HG03060 (cell line): ENCODE measurements around the gene LHFPL2.
"Not testable (repeated sequence)": the region's sequence is repeated elsewhere in the genome, so short reads cannot be mapped to it uniquely, and the experiment has no call there.

ENCODE experiments used
- ATAC-seq: cut with Tn5 transposase; IDR thresholded peaks from one replicate; pipeline ENCODE4 v1.9.1; 2021; ENCODE audit warnings: low read depth, moderate number of reproducible peaks; ENCODE audit not compliant: unreplicated experiment

The LHFPL2 gene

DNA sequence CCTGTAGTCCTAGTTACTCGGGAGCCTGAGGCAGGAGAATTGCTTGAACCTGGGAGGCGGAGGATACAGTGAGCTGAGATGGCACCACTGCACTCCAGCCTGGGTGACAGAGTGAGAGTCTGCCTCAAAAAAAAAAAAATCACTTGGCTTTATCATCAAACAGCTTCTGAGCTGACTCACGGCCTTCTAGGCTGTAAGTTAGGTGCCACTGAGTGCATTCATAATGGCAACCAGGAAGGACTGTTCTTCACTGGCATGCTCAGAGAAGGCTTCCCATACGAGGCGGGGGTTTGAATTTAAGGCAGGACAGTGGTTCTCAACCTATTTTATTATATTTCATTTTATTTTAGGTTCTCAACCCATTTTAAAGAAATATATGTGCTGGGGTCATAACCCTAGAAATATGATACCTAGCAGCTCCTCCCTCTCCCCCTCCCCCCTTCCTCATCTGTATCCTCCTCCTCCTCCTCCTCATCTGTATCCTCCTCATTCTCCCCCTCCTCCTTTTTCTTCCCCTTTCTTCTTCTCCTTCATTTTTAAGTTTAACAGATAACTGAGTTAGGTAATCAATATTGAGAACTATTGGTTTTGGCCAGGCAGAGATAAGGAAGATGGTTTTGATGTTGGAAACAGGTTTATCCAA, 19.0 kb upstream of the LHFPL2 start:
- no peak for ATAC-seq

- ATAC-seq: not testable (repeated sequence)
Measured at GRCh38 chr5:78666975-78667374, 18.4 kb upstream of the LHFPL2 start.

GRCh38 chr5:78666041-78666444, 17.5 kb upstream of the LHFPL2 start:
- no peak for ATAC-seq

DNA sequence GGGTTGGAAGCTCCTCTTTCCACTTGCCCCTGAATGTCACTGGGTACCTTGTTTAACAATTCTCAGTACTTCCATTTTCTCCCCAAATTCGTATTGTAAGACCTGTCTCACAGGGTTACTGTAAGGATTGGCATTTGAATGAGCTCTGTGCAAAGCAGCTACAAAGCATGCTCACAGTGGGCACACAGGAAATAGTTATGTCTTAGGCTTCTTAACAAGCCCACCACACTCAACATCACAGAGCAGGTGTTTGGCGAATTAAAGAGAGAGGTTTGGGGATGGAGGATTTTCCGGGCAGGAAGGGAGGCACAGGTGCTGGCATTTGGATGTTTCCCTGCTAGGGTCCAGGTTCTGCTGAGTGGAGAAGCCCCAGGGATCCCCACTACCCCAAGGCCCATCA, 17.0 kb upstream of the LHFPL2 start:
- no peak for ATAC-seq

DNA sequence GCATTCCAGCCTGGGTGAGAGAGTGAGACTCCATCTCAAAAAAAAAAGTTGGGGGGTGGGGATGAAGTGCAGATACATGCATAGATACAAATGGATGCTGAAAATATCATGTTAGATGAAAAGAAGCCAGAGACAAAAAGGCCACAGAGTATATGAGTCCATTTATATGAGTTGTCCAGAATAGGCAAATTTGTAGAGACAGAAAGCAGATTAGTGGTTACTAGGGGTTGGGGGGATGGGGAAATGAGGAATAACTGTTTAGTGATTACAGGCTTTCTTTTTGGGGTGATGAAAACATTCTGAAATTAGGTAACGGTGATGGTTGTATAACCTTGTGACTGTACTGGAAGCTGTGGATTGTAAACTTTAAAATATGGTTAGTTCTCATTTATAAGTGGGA, 13.8 kb upstream of the LHFPL2 start:
- no peak for ATAC-seq

GRCh38 chr5:78661691-78662090, 13.1 kb upstream of the LHFPL2 start:
- no peak for ATAC-seq

DNA sequence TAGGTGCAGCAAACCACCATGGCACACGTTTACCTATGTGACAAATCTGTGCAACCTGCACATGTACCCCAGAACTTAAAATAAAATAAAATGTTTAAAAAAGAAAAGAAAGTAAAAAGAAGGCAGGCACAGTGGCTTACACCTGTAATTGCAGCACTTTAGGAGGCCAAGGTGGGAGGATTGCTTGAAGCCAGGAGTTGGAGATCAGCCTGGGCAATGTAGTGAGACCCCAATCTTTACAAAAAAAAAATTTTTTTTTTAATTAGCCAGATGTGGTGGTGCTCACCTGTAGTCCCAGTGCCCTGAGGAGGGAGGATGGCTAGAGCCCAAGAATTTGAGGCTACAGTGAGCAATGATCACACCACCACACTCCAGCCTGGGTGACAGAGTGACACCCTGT, 12.5 kb upstream of the LHFPL2 start:
- no peak for ATAC-seq

GRCh38 chr5:78660401-78660800, 11.8 kb upstream of the LHFPL2 start:
- ATAC-seq: no peak

DNA sequence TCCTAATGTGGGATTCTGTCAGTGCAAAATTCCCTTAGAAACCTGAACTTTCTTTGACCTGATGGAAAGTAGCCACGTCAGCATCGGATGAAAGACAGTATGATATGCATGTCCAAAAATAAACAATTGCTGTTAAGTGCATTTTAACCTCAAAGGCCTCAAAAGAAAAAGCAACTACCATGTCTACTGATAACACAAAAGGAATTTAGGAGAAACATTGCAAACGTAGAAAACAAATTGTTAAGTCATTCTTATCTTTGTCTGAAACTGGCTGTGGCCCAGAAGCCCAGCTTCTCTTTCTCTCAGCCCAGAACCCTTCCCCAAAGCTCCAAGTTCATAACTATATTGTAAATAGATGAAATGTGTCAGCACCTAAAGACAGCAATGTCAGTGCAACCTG, 11.1 kb upstream of the LHFPL2 start:
- ATAC-seq: no peak

- no peak for ATAC-seq
Measured at GRCh38 chr5:78659114-78659513, 10.5 kb upstream of the LHFPL2 start.

- no peak for ATAC-seq
Measured at GRCh38 chr5:78657201-78657600, 8.6 kb upstream of the LHFPL2 start.

GRCh38 chr5:78655746-78656290, 7.2 kb upstream of the LHFPL2 start:
- no peak for ATAC-seq

DNA sequence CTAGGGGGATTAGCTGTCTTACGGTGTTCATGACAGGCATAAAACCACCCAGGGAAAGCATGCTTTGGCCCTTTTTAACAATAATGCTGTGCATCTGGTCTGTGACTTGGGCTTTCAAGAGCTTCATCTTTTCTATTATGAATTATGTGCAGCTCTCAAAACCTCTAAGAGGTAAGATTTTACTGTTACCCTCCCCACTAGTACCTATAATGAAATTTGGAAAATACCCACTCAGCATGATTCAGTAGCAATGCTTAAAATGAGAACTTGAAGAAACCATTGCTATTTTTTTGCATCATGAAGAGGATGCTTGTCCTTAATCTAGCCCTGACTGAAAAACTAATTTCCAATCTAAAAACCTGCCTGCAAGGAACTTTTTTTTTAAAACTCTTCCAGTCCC, 5.8 kb upstream of the LHFPL2 start:
- no peak for ATAC-seq

- no peak for ATAC-seq
Measured at GRCh38 chr5:78653681-78654366, 5.3 kb upstream of the LHFPL2 start.

- ATAC-seq: no peak
Measured at GRCh38 chr5:78653031-78653430, 4.5 kb upstream of the LHFPL2 start.

- no peak for ATAC-seq
Measured at GRCh38 chr5:78651468-78651867, 2.9 kb upstream of the LHFPL2 start.

DNA sequence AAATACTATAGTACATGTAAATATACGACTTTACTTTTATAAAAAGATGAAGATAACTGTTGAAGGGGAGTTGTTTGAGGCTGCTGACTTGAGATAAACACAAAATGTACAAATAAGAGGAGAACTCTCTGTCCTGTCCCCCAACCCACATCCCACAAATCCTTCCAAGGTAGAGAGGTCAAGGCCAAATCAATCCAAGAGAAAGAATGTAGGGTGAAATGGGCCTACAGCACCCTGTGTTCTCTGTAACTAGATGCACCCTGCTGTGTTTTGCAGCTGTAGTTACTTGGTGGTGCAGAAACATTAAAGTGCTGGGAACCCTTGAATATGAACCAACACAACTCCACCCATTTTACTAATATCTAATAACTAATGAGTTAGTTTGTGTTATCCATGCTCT, 2.0 kb upstream of the LHFPL2 start:
- no peak for ATAC-seq

DNA sequence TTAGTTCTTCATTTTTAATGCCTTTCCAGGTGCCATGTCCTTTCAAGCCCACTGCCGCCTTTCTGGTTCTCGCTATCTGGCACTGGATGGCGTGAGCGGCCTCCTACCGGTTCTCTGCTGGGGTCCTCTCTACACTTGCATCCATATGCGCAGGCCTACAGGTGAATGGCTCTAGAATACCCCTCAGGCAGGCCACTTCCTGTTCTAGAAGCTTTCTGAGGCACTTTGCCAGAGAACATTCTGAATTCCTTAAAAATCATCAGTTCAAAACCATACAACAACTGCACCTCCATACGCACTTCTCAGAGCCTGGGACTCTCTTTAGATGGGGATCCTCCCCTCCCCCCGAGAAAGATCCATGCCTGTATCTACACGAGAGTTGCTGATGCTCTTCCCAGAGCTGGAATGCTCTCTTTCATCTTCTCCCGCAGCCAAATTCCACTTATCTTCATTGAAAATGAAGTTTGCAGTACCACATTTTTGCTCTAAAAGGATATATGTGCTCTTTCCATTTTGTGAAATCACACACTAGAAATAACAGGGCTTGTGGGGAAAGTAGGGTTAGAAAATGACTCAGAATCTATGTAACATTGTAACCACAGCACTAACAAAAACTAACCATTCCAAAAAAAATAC, 1.4 kb upstream of the LHFPL2 start:
- no peak for ATAC-seq

GRCh38 chr5:78649211-78649695, 681 bp upstream of the LHFPL2 start:
- no peak for ATAC-seq

- no peak for ATAC-seq
Measured at GRCh38 chr5:78647838-78648358, 674 bp downstream of the LHFPL2 start.

GRCh38 chr5:78647351-78647818, 1.2 kb downstream of the LHFPL2 start:
- ATAC-seq: no peak
